Tibial nerve (tissue), 4 donors: ENCODE measurements around the gene CLDN11.

Source experiments
- EP300 ChIP-seq, 2 donors: sonication (generic); formaldehyde crosslinking; IDR thresholded peaks; one replicate each; pipeline ENCODE4 v1.6.1; 2017; ENCODE audit warnings: antibody characterized with exemption in 2 of 2, mild to moderate bottlenecking in 1 of 2
- TF ChIP-seq, protein P1 (sequence below), 5 experiments: fragments of 200-600 bp in 3 of 5; fragments of 450-650 bp in 2 of 5; sonication (generic) in 3 of 5; IDR thresholded peaks; one replicate each; pipeline ENCODE4 v1.5.1; 2016 to 2019; ENCODE audit warnings: antibody characterized with exemption in 5 of 5, mild to moderate bottlenecking in 3 of 5, moderate library complexity in 2 of 5

DNA sequence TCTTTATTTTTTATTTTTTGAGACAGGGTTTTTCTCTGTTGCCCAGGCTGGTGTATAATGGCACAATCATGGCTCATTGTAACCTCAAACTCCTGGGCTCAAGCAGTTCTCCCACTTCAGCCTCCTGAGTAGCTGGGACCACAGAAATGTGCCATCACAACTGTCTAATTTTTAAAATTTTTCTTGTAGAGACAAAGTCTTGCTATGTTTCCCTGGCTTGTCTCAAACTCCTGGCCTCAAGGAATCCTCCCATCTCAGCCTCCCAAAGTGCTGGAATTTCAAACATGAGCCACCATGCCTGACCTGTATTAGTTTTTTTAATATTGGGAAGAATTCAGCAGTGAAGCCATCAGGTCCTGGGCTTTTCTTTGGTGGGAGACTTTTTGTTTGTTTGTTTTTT lies 13.6 kb upstream of the CLDN11 start:
- TF ChIP-seq, protein P1, sequence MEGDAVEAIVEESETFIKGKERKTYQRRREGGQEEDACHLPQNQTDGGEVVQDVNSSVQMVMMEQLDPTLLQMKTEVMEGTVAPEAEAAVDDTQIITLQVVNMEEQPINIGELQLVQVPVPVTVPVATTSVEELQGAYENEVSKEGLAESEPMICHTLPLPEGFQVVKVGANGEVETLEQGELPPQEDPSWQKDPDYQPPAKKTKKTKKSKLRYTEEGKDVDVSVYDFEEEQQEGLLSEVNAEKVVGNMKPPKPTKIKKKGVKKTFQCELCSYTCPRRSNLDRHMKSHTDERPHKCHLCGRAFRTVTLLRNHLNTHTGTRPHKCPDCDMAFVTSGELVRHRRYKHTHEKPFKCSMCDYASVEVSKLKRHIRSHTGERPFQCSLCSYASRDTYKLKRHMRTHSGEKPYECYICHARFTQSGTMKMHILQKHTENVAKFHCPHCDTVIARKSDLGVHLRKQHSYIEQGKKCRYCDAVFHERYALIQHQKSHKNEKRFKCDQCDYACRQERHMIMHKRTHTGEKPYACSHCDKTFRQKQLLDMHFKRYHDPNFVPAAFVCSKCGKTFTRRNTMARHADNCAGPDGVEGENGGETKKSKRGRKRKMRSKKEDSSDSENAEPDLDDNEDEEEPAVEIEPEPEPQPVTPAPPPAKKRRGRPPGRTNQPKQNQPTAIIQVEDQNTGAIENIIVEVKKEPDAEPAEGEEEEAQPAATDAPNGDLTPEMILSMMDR (IDR thresholded peaks at IDR 0.05), result no peak
- TF ChIP-seq EP300 (IDR thresholded peaks at IDR 0.05), result no peak
